ENCODE measurements around the gene ZC3H7B.
"Not testable (repeated sequence)": the region's sequence is repeated elsewhere in the genome, so short reads cannot be mapped to it uniquely, and the experiment has no call there.

Gene ZC3H7B, protein sequence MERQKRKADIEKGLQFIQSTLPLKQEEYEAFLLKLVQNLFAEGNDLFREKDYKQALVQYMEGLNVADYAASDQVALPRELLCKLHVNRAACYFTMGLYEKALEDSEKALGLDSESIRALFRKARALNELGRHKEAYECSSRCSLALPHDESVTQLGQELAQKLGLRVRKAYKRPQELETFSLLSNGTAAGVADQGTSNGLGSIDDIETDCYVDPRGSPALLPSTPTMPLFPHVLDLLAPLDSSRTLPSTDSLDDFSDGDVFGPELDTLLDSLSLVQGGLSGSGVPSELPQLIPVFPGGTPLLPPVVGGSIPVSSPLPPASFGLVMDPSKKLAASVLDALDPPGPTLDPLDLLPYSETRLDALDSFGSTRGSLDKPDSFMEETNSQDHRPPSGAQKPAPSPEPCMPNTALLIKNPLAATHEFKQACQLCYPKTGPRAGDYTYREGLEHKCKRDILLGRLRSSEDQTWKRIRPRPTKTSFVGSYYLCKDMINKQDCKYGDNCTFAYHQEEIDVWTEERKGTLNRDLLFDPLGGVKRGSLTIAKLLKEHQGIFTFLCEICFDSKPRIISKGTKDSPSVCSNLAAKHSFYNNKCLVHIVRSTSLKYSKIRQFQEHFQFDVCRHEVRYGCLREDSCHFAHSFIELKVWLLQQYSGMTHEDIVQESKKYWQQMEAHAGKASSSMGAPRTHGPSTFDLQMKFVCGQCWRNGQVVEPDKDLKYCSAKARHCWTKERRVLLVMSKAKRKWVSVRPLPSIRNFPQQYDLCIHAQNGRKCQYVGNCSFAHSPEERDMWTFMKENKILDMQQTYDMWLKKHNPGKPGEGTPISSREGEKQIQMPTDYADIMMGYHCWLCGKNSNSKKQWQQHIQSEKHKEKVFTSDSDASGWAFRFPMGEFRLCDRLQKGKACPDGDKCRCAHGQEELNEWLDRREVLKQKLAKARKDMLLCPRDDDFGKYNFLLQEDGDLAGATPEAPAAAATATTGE

DNA sequence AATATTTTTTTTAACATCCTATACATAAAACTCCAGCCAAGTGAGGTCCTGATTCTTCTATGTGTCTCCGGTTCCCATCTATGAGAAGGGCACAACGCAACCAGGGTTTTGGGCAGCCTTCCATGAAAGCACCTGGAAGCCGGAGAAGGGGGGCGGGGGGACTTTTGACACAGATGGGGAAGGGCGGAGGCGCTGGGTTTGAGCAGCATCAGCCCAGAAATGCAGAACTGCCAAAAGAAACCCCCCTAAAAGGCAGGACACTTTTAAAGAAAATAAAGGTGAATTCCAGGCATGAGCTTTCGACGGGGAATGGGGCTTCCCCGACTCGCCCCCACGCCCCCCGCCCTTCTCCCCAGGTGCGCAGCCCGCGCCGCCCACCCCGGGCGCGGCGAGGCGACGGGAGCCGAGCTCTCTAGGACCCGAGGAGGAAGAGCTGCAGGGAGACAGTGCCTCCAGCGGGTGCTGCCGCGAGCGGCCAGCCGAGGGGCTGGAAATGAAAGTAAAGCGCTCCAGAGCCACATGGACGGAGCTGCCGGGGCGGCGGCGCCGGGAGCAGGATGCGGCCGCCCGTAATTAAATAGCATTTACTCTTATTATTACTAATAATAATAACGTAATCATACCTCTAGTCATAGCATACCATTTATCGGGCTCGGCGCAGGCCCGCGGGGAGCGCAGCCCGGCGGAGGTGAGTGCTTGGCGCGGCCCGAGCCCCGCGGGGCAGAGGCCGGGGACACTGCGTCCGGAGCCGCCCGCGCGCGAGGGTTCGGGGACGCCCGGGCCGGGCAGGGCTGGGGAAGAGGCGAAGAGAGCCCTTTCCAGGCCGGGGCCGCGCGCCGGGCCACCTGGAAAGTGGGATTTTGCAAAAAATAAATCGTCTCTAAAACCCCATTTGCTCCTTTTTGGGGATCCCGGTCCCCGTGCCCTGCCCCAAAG lies at the start of gene ZC3H7B:
ZC3H7B (plus strand) TSS at position 441 of the 936 bp plus-strand sequence. CDS start 19,136 bp downstream, outside the sequence.
- peak; percentile 90 for DNase-seq

DNA sequence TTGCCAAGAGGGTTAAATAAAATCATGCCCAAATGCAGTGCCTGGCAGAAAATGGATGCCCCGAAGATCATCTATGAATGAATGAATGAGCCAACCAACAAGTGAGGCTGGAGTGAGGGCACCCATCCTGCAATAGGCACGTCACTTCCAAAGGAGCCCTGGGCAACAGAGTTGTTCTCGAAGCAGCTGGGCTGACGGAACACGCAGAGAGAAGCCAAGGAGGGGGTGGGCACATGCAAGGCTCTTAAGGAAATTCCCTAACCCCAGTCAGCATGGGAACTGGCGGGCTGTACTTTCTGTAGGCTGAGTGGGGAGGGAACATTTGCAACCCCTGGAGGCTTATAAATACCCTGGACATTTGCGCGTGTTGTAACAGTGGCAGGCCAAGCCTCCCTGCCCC lies 49.0 kb upstream of the ZC3H7B start:
- no peak for DNase-seq

DNA sequence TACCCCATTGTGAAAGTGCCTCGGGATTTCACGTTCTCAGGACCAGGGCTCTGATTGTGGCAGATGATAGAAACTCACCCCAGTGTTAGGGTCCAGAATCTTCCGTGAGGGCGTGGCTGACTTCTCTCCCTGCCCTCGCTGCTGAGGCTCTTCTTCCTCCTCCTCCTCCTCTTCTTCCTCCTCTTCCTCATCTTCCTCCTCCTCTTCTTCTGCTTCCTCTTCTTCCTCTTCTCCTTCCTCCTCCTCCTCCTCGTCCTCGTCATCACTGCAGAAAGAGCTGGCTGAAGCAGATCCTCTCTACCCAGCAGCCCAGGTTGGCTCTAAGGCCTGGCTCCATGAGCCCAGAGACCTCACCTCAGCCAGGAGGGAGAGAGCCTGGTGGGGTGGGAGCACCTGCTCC lies 47.1 kb upstream of the ZC3H7B start:
- DNase-seq, result no peak

DNA sequence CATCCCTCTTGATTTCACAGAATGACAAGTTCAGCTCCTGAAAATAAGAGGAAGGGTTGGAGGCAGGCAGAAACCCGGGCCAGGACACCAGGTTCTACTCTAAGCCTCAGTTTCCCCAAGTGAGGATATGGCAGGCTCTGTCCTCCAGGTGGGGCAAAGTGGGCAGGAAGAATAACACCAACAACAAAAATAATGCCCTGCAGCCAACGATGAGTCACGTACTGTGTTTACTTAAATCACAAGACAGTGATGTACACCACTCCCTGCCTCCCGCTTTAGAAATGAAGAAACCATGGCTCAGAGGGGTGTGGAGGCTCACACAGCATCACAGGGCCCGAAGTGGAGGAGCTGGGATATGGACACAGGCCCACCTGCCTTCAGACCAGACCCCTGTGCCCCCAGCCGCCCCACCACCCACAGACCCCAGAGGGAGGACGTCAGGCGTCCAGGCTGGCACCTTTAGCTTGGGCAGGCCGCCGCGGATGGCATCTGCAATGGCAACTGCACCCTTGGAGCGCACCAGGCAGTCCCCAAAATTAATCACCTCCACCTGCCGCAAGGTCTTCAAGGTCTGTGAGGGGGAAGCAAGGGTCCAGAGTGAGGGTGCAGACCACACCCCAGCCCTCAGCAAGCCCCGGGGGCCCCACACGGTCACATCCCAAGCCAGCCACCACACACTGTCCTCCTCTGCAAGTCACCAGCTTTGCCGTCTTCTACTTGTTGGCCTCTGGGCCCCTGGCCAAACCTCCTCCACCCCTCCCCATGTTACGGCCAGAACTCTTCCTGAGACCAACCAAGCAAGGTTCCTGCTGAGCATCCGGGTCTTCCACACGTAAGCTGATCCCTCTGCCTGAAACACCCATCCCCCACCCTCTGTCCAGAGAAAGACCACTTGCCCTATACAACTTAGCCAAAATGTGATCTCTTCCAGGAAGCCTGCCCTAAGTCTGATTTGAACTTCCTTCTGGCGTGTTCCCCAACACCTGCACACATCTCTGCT lies 44.8 kb upstream of the ZC3H7B start:
- no peak for DNase-seq

DNA sequence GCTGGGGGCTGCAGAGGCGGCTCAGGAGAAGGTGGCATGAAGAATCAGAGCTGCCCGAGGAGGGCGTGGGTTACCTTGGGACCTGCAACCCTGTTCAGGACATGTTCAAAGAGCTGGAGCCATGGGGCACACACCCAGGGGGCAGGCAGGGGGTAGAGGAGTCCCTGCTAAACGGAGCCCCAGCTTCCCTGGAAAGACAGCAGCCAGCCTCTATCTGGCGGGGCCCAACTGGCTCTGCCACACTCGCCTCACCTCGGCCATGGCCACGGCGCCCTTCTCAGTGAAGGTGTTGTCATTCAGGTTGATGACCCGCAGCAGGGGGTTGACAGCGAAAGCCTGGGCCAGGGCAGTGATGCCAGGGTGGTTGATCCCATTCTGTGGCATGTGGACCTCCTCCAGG lies 43.6 kb upstream of the ZC3H7B start:
- DNase-seq, result no peak

DNA sequence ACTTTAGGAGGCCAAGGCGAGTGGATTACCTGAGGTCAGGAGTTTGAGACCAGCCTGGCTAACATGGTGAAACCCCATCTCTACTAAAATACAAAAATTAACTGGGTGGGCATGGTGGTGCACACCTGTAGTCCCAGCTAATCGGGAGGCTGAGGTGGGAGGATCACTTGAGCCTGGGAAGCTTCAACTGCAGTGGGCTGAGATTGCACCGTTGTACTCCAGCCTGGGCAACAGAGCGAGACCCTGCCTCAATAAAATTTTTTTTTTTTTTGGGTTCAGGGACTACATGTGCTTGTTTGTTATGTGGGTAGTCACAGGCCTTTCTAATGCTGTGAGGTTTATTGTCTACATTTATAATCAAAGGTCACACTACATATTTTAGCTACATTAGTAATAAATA lies 41.6 kb upstream of the ZC3H7B start:
- DNase-seq, result not testable (repeated sequence)

DNA sequence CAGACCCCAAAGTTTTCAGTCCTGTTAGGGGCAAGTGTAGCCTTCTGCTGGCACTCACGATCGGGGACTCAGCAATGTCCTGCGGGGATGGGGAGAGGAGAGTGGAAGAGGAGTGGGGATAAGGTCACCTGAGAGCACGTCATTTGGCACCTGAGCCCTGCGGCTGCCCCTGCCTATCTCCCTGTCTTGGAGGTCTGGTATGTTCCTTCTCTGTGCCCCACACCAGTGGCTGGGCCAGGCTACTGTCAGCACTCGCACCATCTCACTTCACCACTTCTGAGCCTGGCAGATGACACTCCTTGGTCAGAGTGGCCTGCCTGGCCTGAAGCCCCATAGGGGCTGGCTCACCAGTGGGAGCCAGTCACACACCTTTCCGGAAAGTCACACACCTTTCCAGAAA lies 40.5 kb upstream of the ZC3H7B start:
- DNase-seq, result no peak

DNA sequence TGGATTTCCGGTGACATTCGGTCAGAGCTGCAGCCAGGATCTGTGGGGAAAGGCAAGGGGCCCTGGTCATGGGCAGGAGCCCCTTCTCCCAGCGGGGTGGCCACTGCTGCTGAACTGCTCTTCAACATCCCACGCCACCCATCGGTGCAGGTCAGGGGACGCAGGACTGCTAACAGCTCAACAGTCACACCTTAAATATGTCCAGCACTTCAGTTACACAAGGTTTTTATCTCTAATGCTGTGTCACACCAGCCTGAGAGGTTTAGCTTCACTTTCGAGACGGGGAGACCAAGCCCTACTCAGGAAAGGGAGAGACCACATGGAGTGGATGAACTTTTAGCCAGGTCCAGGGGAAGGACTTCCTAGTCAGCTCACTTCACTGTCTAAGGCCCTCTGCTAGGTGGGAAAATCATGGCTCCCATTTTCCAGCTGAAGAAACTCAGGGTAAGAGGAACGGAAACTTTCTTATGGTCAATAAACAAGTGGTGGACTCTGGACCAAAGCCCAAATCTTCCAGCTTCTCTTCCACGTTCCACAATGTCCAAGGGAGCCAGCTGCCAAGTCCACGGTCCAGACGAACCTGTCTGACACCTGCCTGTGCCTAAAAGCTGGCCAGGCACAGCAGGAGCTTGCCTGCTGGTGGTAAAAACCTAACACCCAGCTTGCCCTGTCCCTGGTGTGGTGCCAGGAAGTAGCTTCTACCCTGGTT lies 39.6 kb upstream of the ZC3H7B start:
- DNase-seq, result no peak

DNA sequence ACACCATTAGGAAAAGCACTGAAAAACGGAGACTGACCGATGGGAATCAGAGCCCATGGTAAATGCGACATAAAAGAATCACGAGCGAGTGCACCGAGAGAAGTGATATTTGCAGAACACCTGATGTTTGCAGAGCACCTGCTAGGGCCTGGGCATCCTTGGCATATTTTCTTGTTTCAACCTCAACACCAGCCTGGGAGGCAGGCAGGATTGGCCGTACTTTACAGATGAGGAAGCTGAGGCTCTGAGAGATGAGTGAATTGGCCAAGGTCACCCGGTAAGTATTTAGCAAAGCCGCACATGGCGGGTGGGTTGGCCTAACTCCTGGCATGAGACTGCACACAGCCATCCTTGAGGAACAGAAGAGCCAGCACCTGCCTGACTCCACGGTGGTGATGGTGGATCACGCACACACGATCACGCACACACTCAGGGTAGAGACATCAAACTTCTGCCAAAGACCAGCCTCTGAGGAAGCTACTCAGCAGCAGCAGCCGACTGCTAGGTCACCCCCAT lies 39.0 kb upstream of the ZC3H7B start:
- no peak for DNase-seq

DNA sequence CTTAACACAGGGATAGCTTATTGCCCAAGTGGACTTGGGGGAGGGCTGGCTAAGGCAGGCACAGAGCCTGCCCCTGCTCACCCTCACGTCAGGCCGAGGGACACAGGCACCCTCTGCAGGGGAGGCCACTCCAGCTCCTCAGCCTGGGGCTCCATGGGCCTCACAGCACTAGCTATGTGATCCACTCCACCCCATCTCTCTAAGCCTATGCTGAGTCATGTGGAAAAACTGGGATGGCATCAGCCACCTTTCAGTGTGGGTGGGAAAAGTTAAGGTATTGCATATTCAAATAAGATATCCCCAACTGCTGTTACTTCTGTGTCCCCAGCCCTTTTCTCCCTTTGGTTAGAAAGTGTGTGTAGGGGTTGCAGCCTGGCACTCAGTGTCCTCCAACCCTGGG lies 37.6 kb upstream of the ZC3H7B start:
- no peak for DNase-seq

DNA sequence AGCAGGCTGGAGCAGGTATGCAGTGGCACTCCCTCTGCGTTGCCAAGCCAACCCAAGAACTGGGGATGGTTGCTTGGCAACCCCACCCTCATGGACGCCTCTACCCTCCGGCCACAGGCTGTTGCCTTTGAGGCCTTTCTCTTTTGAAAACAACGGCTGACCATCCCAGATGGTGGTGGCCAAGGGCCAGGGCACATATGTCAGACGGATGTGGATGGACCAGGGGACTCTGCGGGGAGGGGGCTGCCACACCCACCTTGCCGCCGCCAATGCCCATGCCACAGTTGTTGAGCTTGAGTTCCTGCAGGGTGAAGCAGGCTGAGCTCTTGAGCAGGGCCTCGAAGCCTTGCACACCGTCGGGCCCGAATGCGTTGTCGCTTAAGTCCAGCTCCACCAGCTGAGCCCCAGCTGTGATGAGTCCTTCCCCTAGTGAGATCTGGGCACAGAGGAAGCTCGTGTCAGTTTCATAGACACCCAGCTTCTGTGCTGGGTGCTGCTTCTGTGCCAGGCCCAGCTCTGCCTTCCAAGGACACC lies 36.9 kb upstream of the ZC3H7B start:
- DNase-seq, result no peak

DNA sequence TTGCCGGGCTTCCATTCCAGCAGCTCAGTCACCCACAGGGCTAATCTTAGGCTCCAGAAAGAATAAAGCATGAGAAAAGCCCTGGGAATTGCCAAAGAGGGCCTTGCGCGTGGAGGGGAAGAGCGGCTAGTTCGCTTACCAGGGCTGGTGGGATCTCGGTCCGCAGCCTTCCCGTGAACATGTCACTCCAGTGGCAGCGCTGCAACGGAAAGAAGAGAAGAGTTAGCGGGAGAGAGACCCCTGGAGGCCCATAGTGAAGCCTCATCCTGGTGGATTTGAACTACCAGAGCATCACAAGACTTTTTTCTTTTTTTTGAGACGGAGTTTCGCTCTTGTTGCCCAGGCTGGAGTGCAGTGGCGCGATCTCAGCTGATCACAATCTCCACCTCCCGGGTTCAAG lies 33.4 kb upstream of the ZC3H7B start:
- no peak for DNase-seq

DNA sequence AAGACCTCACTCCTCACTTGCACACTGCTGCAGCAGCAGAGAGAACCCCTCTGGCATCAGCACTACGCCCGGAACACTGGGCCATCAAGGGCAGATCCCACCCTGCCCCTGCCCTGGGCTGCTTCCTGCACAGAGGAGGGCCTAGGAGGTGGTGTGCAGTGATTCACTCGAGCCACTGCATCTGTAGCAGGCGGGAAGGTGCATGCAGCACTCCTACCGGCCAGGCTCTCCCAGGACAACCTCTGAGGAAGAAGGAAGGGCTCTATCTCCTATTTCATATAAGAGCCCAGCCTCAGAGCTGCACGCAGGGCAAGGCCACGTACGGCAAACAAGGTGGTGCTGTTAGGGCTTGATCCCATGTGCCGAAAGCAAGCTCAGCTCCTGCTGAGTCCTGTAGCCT lies 29.5 kb upstream of the ZC3H7B start:
- no peak for DNase-seq

DNA sequence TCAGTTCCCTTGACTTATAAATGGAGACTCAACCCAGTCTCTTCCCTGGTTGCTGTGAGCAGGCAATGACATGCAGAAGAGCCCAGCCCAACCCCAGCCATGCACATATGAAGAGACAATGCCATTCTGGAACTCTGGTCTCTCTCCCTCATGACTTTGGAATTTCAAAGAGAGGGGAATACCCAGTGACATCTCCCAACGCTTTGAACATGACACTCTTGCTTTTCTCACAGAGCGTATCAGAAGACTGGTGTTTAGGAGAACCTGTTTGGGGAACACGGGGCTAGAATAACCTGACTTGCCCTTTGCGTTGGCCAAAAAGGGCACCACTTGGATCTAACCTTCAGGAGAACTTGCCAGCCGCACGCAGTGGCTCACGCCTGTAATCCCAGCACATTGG lies 28.2 kb upstream of the ZC3H7B start:
- DNase-seq, result no peak

DNA sequence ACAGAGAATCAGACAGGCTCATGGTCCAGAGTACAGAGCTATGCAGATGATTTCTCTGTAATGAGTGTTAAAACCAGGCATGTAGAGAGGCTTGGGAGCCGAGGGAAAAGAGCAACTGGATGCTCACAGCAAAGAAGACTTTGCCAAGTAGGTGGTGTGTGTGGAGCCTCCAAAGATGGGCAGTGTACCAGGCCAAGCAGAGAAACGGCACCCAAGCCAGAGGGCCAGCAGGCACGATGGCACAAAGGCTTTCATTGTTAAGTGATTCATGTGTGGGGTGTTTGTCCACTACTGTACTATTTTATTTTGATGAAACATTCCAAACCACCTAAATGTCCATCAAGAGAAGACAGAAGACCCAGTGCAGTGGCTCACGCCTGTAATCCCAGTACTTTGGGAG lies 26.5 kb upstream of the ZC3H7B start:
- DNase-seq, result no peak

DNA sequence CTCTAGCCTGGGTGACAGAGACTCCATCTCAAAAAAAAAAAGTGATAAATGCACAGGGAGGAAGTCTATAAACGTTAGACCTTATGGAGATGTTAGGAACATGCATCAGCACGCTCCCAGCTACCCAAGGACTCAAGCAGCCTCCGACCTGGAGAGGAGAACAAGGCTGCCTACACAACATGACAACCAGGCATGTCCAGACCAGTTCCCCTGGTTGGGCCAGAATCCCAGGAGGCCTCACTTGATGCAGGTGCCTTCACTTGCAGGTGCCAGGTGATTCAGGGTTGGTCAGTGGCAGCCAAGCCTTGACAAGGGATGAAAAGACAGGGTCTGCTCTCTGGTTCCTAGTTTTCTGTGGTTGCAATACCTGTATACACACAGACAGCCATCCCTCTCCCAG lies 21.3 kb upstream of the ZC3H7B start:
- DNase-seq, result peak; percentile 77

DNA sequence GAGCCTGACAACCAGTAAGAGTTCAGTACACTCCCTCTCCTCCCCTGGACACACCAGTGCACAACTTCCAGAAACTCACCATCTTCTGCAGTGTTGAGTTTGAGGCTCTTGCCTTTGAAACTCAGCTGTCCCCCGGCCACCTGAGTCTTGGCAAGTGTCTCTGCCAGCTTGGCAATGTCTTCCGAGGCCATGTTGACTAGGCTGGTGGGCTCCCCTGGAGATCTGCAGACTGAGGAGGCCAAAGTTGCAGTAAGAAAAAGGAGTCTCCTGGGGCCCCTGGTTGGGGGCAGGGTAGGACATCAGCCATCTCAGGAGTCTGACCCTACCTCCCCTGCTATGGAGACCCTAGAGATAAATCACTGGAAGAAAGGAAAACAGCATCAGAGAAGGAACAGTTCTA lies 20.5 kb upstream of the ZC3H7B start:
- no peak for DNase-seq

DNA sequence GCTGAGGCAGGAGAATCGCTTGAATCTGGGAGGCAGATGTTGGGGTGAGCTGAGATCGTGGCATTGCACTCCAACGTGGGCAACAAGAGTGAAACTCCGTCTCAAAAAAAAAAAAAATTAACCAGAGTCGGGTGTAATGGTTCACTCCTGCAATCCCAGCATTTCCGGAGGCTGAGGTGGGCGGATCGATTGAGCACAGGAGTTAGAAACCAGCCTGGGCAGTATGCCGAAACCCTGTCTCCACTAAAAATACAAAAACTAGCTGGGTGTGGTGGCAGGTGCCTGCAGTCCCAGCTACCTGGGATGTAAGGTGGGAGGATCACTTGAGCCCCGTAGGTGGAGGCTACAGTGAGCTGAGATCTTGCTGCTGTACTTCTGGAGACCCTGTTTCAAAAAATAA lies 16.9 kb upstream of the ZC3H7B start:
- DNase-seq, result no peak

DNA sequence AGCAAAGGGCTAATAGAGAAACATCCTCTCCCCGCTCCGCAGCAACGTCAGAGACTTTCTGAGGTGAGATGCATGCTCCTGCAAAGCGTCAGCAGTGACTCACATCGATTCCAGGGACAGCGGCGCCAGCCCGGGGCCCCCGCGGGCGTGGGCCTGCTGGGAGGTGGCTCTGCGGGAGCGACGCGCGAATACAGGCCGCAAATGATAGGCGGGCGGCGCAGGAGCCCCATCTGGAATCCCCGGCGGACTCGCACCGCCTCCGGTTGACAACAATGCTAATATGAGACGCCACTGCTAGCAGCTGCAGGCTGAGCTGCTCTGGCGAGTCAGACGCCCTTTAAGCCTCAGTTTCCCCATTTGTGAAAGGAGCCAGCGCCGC lies 15.9 kb upstream of the ZC3H7B start:
- DNase-seq, result peak; percentile 79

Data from NCI-H2171 treated with DMSO at 0.1 percent for 48 hours (cell line).